Mesenchymal stem cell (in vitro differentiated cells and primary cell): ENCODE measurements around the gene ARHGAP44.

Source experiments
- DNase-seq: peaks from one replicate; pipeline ENCODE4 v3.0.0-alpha.2; 2013
- H2AFZ ChIP-seq: one replicate; pipeline ENCODE4 v1.6.1; 2013; ENCODE audit warnings: low read depth, mild to moderate bottlenecking, control low read depth, inconsistent platforms, low read length, moderate library complexity
- H2AK5ac ChIP-seq: 2 replicates; pipeline ENCODE4 v1.6.1; 2013; ENCODE audit warnings: low read length, moderate library complexity, mild to moderate bottlenecking, inconsistent platforms; ENCODE audit not compliant: severe bottlenecking
- H2BK120ac ChIP-seq: one replicate; pipeline ENCODE4 v1.6.1; 2013; ENCODE audit warnings: low read depth, mild to moderate bottlenecking, inconsistent platforms, low read length, moderate library complexity
- H2BK12ac ChIP-seq, 2 experiments: one replicate each; pipeline ENCODE4 v1.6.1; 2013; ENCODE audit warnings: inconsistent platforms in 2 of 2, low read length in 2 of 2, mild to moderate bottlenecking in 2 of 2, moderate library complexity in 2 of 2, control low read depth in 1 of 2
- H2BK15ac ChIP-seq: one replicate; pipeline ENCODE4 v1.6.1; 2013; ENCODE audit warnings: mild to moderate bottlenecking, low read depth, inconsistent platforms; ENCODE audit not compliant: poor library complexity, severe bottlenecking
- H2BK5ac ChIP-seq: 2 replicates; pipeline ENCODE4 v1.6.1; 2013; ENCODE audit warnings: low read depth, mild to moderate bottlenecking, low read length, control low read depth, inconsistent platforms; ENCODE audit not compliant: poor library complexity, severe bottlenecking
- H3K14ac ChIP-seq, 2 experiments: one replicate each; pipeline ENCODE4 v1.6.1; 2013; ENCODE audit warnings: inconsistent platforms in 2 of 2, low read length in 2 of 2, control low read depth in 1 of 2, mild to moderate bottlenecking in 1 of 2, moderate library complexity in 1 of 2
- H3K18ac ChIP-seq, 2 experiments: one replicate each; pipeline ENCODE4 v1.6.1; 2013; ENCODE audit warnings: inconsistent platforms in 2 of 2, low read length in 2 of 2, control low read depth in 1 of 2, low read depth in 1 of 2, mild to moderate bottlenecking in 1 of 2
- H3K23ac ChIP-seq, 2 experiments: one replicate each; pipeline ENCODE4 v1.6.1; 2013; ENCODE audit warnings: inconsistent platforms in 2 of 2, low read length in 2 of 2, mild to moderate bottlenecking in 2 of 2, moderate library complexity in 2 of 2, control low read depth in 1 of 2
- H3K27ac ChIP-seq: 2 replicates; pipeline ENCODE4 v1.5.1; 2013; ENCODE audit warnings: mild to moderate bottlenecking, moderate library complexity, low read length, control low read depth, inconsistent platforms; ENCODE audit not compliant: poor library complexity, severe bottlenecking
- H3K27me3 ChIP-seq, 2 experiments: 2 replicates each; pipeline versions ENCODE4 v1.6.1 to v1.7.0; 2013; ENCODE audit warnings: low read length in 2 of 2, mild to moderate bottlenecking in 2 of 2, moderate library complexity in 2 of 2, control low read depth in 1 of 2, inconsistent platforms in 1 of 2; ENCODE audit not compliant: control insufficient read depth in 1 of 2, insufficient read depth in 1 of 2
- H3K36me3 ChIP-seq, 2 experiments: 2 replicates each; pipeline versions ENCODE4 v1.6.1 to v1.7.0; 2013; ENCODE audit warnings: low read length in 2 of 2, control low read depth in 1 of 2, inconsistent platforms in 1 of 2, low read depth in 1 of 2, mild to moderate bottlenecking in 1 of 2; ENCODE audit not compliant: insufficient read depth in 2 of 2, control insufficient read depth in 1 of 2
- H3K4ac ChIP-seq, 2 experiments: one replicate each; pipeline ENCODE4 v1.6.1; 2013; ENCODE audit warnings: inconsistent platforms in 2 of 2, low read length in 2 of 2, mild to moderate bottlenecking in 2 of 2, moderate library complexity in 2 of 2, control low read depth in 1 of 2, low read depth in 1 of 2
- H3K4me1 ChIP-seq: 2 replicates; pipeline ENCODE4 v1.6.1; 2013; ENCODE audit warnings: low read depth, low read length, control low read depth; ENCODE audit not compliant: control insufficient read depth, insufficient read depth
- H3K4me2 ChIP-seq: 2 replicates; pipeline ENCODE4 v1.6.1; 2013; ENCODE audit warnings: low read length, mild to moderate bottlenecking, inconsistent platforms; ENCODE audit not compliant: poor library complexity, severe bottlenecking
- H3K4me3 ChIP-seq, 2 experiments: 2 replicates each; pipeline versions ENCODE4 v1.5.1 to v1.7.0; 2013; ENCODE audit warnings: low read length in 2 of 2, mild to moderate bottlenecking in 2 of 2, control low read depth in 1 of 2, low read depth in 1 of 2; ENCODE audit not compliant: insufficient read depth in 1 of 2
- H3K79me1 ChIP-seq: replicated peaks from 2 replicates; pipeline ENCODE4 v1.6.1; 2013; ENCODE audit warnings: mild to moderate bottlenecking, control low read depth, low read length, inconsistent platforms; ENCODE audit not compliant: poor library complexity, severe bottlenecking
- H3K9ac ChIP-seq: 2 replicates; pipeline ENCODE4 v1.7.0; 2013; ENCODE audit warnings: mild to moderate bottlenecking, low read length, moderate library complexity
- H3K9me3 ChIP-seq: 2 replicates; pipeline ENCODE4 v1.7.0; 2013; ENCODE audit warnings: mild to moderate bottlenecking, low read length; ENCODE audit not compliant: control insufficient read depth
- H4K8ac ChIP-seq: one replicate; pipeline ENCODE4 v1.6.1; 2013; ENCODE audit warnings: inconsistent platforms, mild to moderate bottlenecking, low read length, moderate library complexity
- H4K91ac ChIP-seq: one replicate; pipeline ENCODE4 v1.6.1; 2013; ENCODE audit warnings: mild to moderate bottlenecking, low read length, inconsistent platforms
- WGBS: methylation state at CpG from one replicate; pipeline ENCODE4 v1.1.7; 2013; ENCODE audit warnings: mixed read lengths; 5-methylcytosine and 5-hydroxymethylcytosine counted together

Gene ARHGAP44

DNA sequence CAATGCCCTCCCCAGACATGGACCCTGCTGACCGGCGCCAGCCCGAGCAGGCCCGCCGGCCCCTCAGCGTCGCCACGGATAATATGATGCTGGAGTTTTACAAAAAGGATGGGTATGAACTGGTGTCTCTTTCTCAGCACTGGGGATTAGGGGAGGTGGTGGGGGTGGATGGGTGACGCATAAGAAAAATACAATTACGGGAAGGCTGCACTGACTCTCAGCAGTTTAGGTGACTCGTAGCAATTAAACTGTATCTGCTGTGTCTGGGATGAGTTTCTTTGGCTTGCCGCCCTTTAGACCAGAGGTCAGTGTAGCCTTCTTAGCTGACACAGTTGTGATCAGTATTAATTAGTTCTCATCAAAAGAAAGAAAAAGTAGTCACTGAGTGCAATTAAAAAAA, 169.5 kb downstream of the ARHGAP44 start:
- H3K4me1 ChIP-seq, result peaks cover 1% of the 10 kb centered on the region
- H2BK5ac ChIP-seq, result no peak overlapping the region

GRCh38 chr17:12959441-12959840, 170.1 kb downstream of the ARHGAP44 start:
- no peak for DNase-seq
- 90% methylated on average over 8 of the region's 8 CpGs for WGBS
- H4K91ac ChIP-seq, result no peak overlapping the region

More for the DNA sequence above, 169.5 kb downstream of the ARHGAP44 start:
- Histone ChIP-seq H2AK5ac (no peak overlapping the region), H2BK15ac (no peak overlapping the region), H2AFZ (no peak overlapping the region), H3K4me3 (no peak overlapping the region), H3K9ac (peak overlapping the region; percentile 38), H3K4me2 (no peak overlapping the region), H3K79me1 (no peaks in the 10 kb centered on the region), H2BK120ac (no peak overlapping the region), H3K23ac (no peak overlapping the region), H3K14ac (no peak overlapping the region), H3K18ac (no peak overlapping the region), H3K36me3 (peaks cover 0 to 20% of the 10 kb centered on the region in 2 experiments), H3K27ac (no peak overlapping the region), H3K27me3 (no peaks in the 10 kb centered on the region), H4K8ac (no peak overlapping the region), H3K9me3 (peaks cover 27% of the 10 kb centered on the region), H3K4ac (no peak overlapping the region), H2BK12ac (no peak overlapping the region), H4K91ac (no peak overlapping the region)
- no peak for DNase-seq
- WGBS, result 92% methylated on average over 12 of the region's 12 CpGs

DNA sequence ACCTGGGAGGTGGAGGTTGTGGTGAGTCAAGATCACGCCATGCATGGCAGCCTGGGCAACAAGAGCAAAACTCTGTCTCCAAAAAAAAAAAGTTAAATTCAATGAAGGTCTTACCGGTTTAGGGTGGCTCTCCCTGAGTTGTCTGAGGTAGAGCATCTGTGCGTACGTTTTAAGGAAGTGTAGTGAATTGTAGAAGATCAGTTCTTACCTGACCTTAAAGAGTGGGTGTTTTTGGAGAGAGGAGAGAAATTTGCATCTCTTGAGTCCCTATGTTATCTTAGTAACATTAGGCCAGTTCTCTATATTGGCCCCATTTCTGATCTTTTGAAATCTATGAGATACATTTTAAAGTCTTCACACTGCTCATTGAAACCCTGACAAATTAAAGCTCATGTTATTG, 172.4 kb downstream of the ARHGAP44 start:
- Histone ChIP-seq H3K36me3 (peaks cover 0 to 13% of the 10 kb centered on the region in 2 experiments), H2BK15ac (no peak overlapping the region), H3K79me1 (no peaks in the 10 kb centered on the region), H3K14ac (no peak overlapping the region), H3K23ac (no peak overlapping the region), H3K4me1 (peaks cover 1% of the 10 kb centered on the region), H2AK5ac (no peak overlapping the region), H2AFZ (no peak overlapping the region), H3K4ac (no peak overlapping the region), H2BK120ac (no peak overlapping the region), H2BK12ac (no peak overlapping the region), H3K27ac (no peak overlapping the region), H3K4me2 (no peak overlapping the region), H3K9me3 (peaks cover 11% of the 10 kb centered on the region), H3K27me3 (no peaks in the 10 kb centered on the region), H4K8ac (no peak overlapping the region), H3K4me3 (no peak overlapping the region), H4K91ac (no peak overlapping the region), H3K18ac (no peak overlapping the region), H2BK5ac (no peak overlapping the region), H3K9ac (no peak overlapping the region)
- 87% methylated on average over 4 of the region's 4 CpGs for WGBS
- DNase-seq, result no peak

More at GRCh38 chr17:12959441-12959840, 170.1 kb downstream of the ARHGAP44 start:
- Histone ChIP-seq H3K36me3 (peaks cover 0 to 20% of the 10 kb centered on the region in 2 experiments), H4K8ac (no peak overlapping the region), H3K4me1 (peaks cover 1% of the 10 kb centered on the region), H3K4ac (no peak overlapping the region), H3K23ac (no peak overlapping the region), H2AFZ (no peak overlapping the region), H2BK12ac (no peak overlapping the region), H3K18ac (no peak overlapping the region), H3K79me1 (no peaks in the 10 kb centered on the region), H2BK120ac (no peak overlapping the region), H3K9me3 (peaks cover 27% of the 10 kb centered on the region), H3K9ac (no peak overlapping the region), H3K27me3 (no peaks in the 10 kb centered on the region), H2AK5ac (no peak overlapping the region), H2BK5ac (no peak overlapping the region), H3K4me2 (no peak overlapping the region), H3K14ac (no peak overlapping the region), H3K4me3 (no peak overlapping the region), H3K27ac (no peak overlapping the region), H2BK15ac (no peak overlapping the region)

DNA sequence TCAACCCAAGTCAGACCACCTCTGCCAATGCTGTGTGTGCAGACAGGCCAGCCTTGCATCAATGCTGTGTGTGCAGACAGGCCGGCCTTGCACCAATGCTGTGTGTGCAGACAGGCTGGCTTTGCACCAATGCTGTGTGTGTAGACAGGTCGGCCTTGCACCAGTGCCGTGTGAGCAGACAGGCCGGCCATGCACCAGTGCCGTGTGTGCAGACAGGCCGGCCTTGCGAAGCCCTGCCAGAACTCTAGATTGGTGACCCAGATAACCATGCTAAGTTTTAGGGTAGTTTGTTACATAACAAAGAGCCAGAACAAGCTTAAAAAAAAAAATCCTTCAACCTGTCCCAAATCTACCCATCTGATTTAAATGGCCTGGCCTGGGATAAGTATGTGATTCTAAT, 174.2 kb downstream of the ARHGAP44 start:
- Histone ChIP-seq H3K4me3 (no peak overlapping the region), H3K27ac (no peak overlapping the region), H3K27me3 (no peaks in the 10 kb centered on the region), H3K14ac (no peak overlapping the region), H3K23ac (no peak overlapping the region), H3K79me1 (no peaks in the 10 kb centered on the region), H2BK120ac (no peak overlapping the region), H3K9ac (no peak overlapping the region), H2AK5ac (no peak overlapping the region), H2BK15ac (no peak overlapping the region), H4K91ac (no peak overlapping the region), H3K4me1 (peaks cover 1% of the 10 kb centered on the region), H2AFZ (no peak overlapping the region), H3K4me2 (no peak overlapping the region), H2BK12ac (no peak overlapping the region), H3K18ac (no peak overlapping the region), H3K9me3 (no peaks in the 10 kb centered on the region), H3K36me3 (no peaks in the 10 kb centered on the region), H3K4ac (no peak overlapping the region), H2BK5ac (no peak overlapping the region), H4K8ac (no peak overlapping the region)
- no peak for DNase-seq
- 93% methylated on average over 5 of the region's 7 CpGs for WGBS
